Measurements from ENCODE around the gene RPL10. TPM values are rescaled to one million over a fixed set of nuclear protein-coding genes. Genes with fewer than 3 reads are reported as not detected.

The RPL10 gene
- total and polyA plus RNA-seq, 5 experiments from 2014 or later = 4,733 to 7,081 (median 5,585) TPM

- DNase-seq (no peak), ATAC-seq (no peak)
- H3K27me3 Mint-ChIP-seq = no peaks in the 10 kb centered on the region
- POLR2A ChIA-PET = no interaction called here
- peaks cover 0 to 20% (median 0%) of the 10 kb centered on the region in 3 donors for H3K36me3 Mint-ChIP-seq
- H3K9me3 Mint-ChIP-seq = no peaks in the 10 kb centered on the region
- H3K4me1 Mint-ChIP-seq = peaks cover 1 to 11% (median 4%) of the 10 kb centered on the region in 4 donors
- no peak overlapping the region for H3K27ac Mint-ChIP-seq
- H3K4me3 Mint-ChIP-seq = no peak overlapping the region
These were observed 50.3 kb downstream of the RPL10 start for GRCh38 chrX:154448484-154448883.

- Mint-ChIP-seq H3K27ac (no peak overlapping the region), H3K9me3 (no peaks in the 10 kb centered on the region), H3K4me1 (peaks cover 0 to 10% (median 4%) of the 10 kb centered on the region in 4 donors), H3K27me3 (no peaks in the 10 kb centered on the region), H3K36me3 (peaks cover 0 to 20% (median 0%) of the 10 kb centered on the region in 3 donors), H3K4me3 (no peak overlapping the region)
- ATAC-seq (no peak), DNase-seq (peak in 1 of 10 donors; percentile 11)
- POLR2A ChIA-PET = no interaction called here
These were observed 51.4 kb downstream of the RPL10 start for GRCh38 chrX:154449618-154450017.

- peaks cover 0 to 20% (median 0%) of the 10 kb centered on the region in 3 donors for H3K36me3 Mint-ChIP-seq
- ATAC-seq (no peak), DNase-seq (peak in 1 of 10 donors; percentile 45)
- POLR2A ChIA-PET = no interaction called here
- no peaks in the 10 kb centered on the region for H3K9me3 Mint-ChIP-seq
- no peak overlapping the region for H3K4me3 Mint-ChIP-seq
- H3K27ac Mint-ChIP-seq = no peak overlapping the region
- H3K4me1 Mint-ChIP-seq = peaks cover 0 to 7% (median 4%) of the 10 kb centered on the region in 4 donors
- no peaks in the 10 kb centered on the region for H3K27me3 Mint-ChIP-seq
These were observed 52.1 kb downstream of the RPL10 start for GRCh38 chrX:154450312-154450711.

Small RNA genes lying within 50 kb of the gene (microRNA-seq; reads per million reads assigned to microRNA genes)
- not detected for gene MIR6858 (ENCODE audit: borderline microRNAs expressed)

Other genes starting within 250 kb of the RPL10 start
- gene OPN1MW, start 215.8 kb upstream of the RPL10 start, total RNA-seq = not detected
- not detected for gene OPN1MW, start 215.8 kb upstream of the RPL10 start, polyA plus RNA-seq
- not detected for gene OPN1MW2, start 178.6 kb upstream of the RPL10 start, total RNA-seq
- not detected for gene OPN1MW2, start 178.6 kb upstream of the RPL10 start, polyA plus RNA-seq
- gene OPN1MW3, start 140.8 kb upstream of the RPL10 start, total RNA-seq = not detected
- gene OPN1MW3, start 140.8 kb upstream of the RPL10 start, polyA plus RNA-seq = not detected
- not detected for gene TEX28, start 103.3 kb upstream of the RPL10 start, total RNA-seq
- gene TEX28, start 103.3 kb upstream of the RPL10 start, polyA plus RNA-seq = not detected
- gene TKTL1, start 102.6 kb upstream of the RPL10 start, total RNA-seq = 1 to 10 TPM; 1.1 to 2.2 TPM
- gene TKTL1, start 102.6 kb upstream of the RPL10 start, polyA plus RNA-seq = 10 to 100 TPM; 38.8 to 56.4 (median 39.0) TPM
- gene FLNA, start 23.7 kb upstream of the RPL10 start, total RNA-seq = 100 to 1,000 TPM; 613 to 633 TPM
- gene FLNA, start 23.7 kb upstream of the RPL10 start, polyA plus RNA-seq = 100 to 1,000 TPM; 156 to 341 (median 169) TPM
- gene EMD, start 19.1 kb upstream of the RPL10 start, total RNA-seq = 10 to 100 TPM; 90.4 to 95.4 TPM
- 10 to 100 TPM; 35.5 to 37.1 (median 35.7) TPM for gene EMD, start 19.1 kb upstream of the RPL10 start, polyA plus RNA-seq
- gene DNASE1L1, start 10.9 kb downstream of the RPL10 start, total RNA-seq = 10 to 100 TPM; 16.6 to 19.9 TPM
- 10 to 100 TPM; 12.7 to 15.3 (median 12.8) TPM for gene DNASE1L1, start 10.9 kb downstream of the RPL10 start, polyA plus RNA-seq
- 100 to 1,000 TPM; 111 to 112 TPM for gene TAFAZZIN, start 13.2 kb downstream of the RPL10 start, total RNA-seq
- gene TAFAZZIN, start 13.2 kb downstream of the RPL10 start, polyA plus RNA-seq = 10 to 100 TPM; 29.3 to 39.8 (median 37.8) TPM
- gene ATP6AP1, start 30.3 kb downstream of the RPL10 start, total RNA-seq = 10 to 100 TPM; 51.9 to 52.5 TPM
- gene ATP6AP1, start 30.3 kb downstream of the RPL10 start, polyA plus RNA-seq = 100 to 1,000 TPM in 1 of 3 donors, 10 to 100 TPM in 2; 84.7 to 111 (median 90.2) TPM
- gene GDI1, start 38.8 kb downstream of the RPL10 start, total RNA-seq = 100 to 1,000 TPM; 169 to 185 TPM
- gene GDI1, start 38.8 kb downstream of the RPL10 start, polyA plus RNA-seq = 10 to 100 TPM; 18.3 to 32.1 (median 21.0) TPM
- gene FAM50A, start 45.8 kb downstream of the RPL10 start, total RNA-seq = 10 to 100 TPM; 49.2 TPM
- gene FAM50A, start 45.8 kb downstream of the RPL10 start, polyA plus RNA-seq = 10 to 100 TPM; 25.1 to 45.6 (median 40.4) TPM
- 10 to 100 TPM; 49.5 to 50.4 TPM for gene PLXNA3, start 59.9 kb downstream of the RPL10 start, total RNA-seq
- under 1 TPM; 0.27 to 0.67 (median 0.36) TPM for gene PLXNA3, start 59.9 kb downstream of the RPL10 start, polyA plus RNA-seq
- gene LAGE3, start 80.9 kb downstream of the RPL10 start, total RNA-seq = 10 to 100 TPM; 18.6 to 23.3 TPM
- gene LAGE3, start 80.9 kb downstream of the RPL10 start, polyA plus RNA-seq = 10 to 100 TPM; 62.6 to 81.8 (median 72.7) TPM
- 10 to 100 TPM; 29.0 to 30.9 TPM for gene UBL4A, start 88.2 kb downstream of the RPL10 start, total RNA-seq
- 10 to 100 TPM; 31.1 to 51.7 (median 37.9) TPM for gene UBL4A, start 88.2 kb downstream of the RPL10 start, polyA plus RNA-seq
- gene SLC10A3, start 92.3 kb downstream of the RPL10 start, total RNA-seq = 10 to 100 TPM; 18.2 to 20.9 TPM
- gene SLC10A3, start 92.3 kb downstream of the RPL10 start, polyA plus RNA-seq = 10 to 100 TPM; 30.5 to 42.3 (median 35.9) TPM
- gene FAM3A, start 117.9 kb downstream of the RPL10 start, total RNA-seq = 10 to 100 TPM; 66.0 to 69.4 TPM
- 10 to 100 TPM; 24.3 to 33.3 (median 26.0) TPM for gene FAM3A, start 117.9 kb downstream of the RPL10 start, polyA plus RNA-seq
- 10 to 100 TPM; 58.1 to 59.4 TPM for gene G6PD, start 148.5 kb downstream of the RPL10 start, total RNA-seq
- gene G6PD, start 148.5 kb downstream of the RPL10 start, polyA plus RNA-seq = 1 to 10 TPM; 6.9 to 7.9 (median 7.1) TPM
- gene IKBKG, start 149.2 kb downstream of the RPL10 start, total RNA-seq = 10 to 100 TPM; 45.0 to 48.2 TPM
- gene IKBKG, start 149.2 kb downstream of the RPL10 start, polyA plus RNA-seq = 10 to 100 TPM; 18.4 to 24.2 (median 19.4) TPM
- not detected for gene CTAG1A, start 186.8 kb downstream of the RPL10 start, total RNA-seq
- not detected for gene CTAG1A, start 186.8 kb downstream of the RPL10 start, polyA plus RNA-seq
- gene CTAG1B, start 220.9 kb downstream of the RPL10 start, total RNA-seq = not detected
- not detected for gene CTAG1B, start 220.9 kb downstream of the RPL10 start, polyA plus RNA-seq